SK-N-SH treated with all-trans-retinoic acid at 6 μM for 48 hours (cell line): ENCODE measurements around the gene NPY4R.
"Not testable (repeated sequence)": the region's sequence is repeated elsewhere in the genome, so short reads cannot be mapped to it uniquely, and the experiment has no call there.

ENCODE experiments used
- BACH2 ChIP-seq: fragments of 250-450 bp; sonication (Bioruptor Pico); IDR thresholded peaks from 2 replicates; pipeline ENCODE4 v1.9.0; 2021; ENCODE audit warnings: mild to moderate bottlenecking, borderline replicate concordance
- CREB5 ChIP-seq: fragments of 250-450 bp; sonication (Bioruptor Pico); IDR thresholded peaks from 2 replicates; pipeline ENCODE4 v1.5.1; 2020; ENCODE audit warnings: low read depth, mild to moderate bottlenecking, moderate library complexity
- RARB ChIP-seq: fragments of 250-450 bp; sonication (Bioruptor Pico); IDR thresholded peaks from 2 replicates; pipeline ENCODE4 v1.8.0; 2021; ENCODE audit warnings: mild to moderate bottlenecking, moderate library complexity
- TSHZ2 ChIP-seq: fragments of 250-450 bp; sonication (Bioruptor Pico); IDR thresholded peaks from 2 replicates; pipeline ENCODE4 v1.5.0; 2020; ENCODE audit warnings: mild to moderate bottlenecking, moderate library complexity
- ZFP30 ChIP-seq: fragments of 450-650 bp; formaldehyde crosslinking; IDR thresholded peaks from 2 replicates; pipeline ENCODE4 v1.5.0; 2022; ENCODE audit warnings: mild to moderate bottlenecking, moderate library complexity
- ZNF565 ChIP-seq: fragments of 450-650 bp; formaldehyde crosslinking; conservative IDR thresholded peaks from 2 replicates; pipeline ENCODE4 v1.5.0; 2020; ENCODE audit warnings: low read depth, mild to moderate bottlenecking, moderate library complexity
- ZNF8 ChIP-seq: fragments of 450-650 bp; formaldehyde crosslinking; IDR thresholded peaks from 2 replicates; pipeline ENCODE4 v1.5.0; 2020; ENCODE audit warnings: mild to moderate bottlenecking, moderate library complexity
- TF ChIP-seq, protein P1 (sequence below): fragments of 250-450 bp; sonication (Bioruptor Pico); IDR thresholded peaks from 2 replicates; pipeline ENCODE4 v1.8.0; 2020; ENCODE audit warnings: mild to moderate bottlenecking, moderate library complexity, borderline replicate concordance

DNA sequence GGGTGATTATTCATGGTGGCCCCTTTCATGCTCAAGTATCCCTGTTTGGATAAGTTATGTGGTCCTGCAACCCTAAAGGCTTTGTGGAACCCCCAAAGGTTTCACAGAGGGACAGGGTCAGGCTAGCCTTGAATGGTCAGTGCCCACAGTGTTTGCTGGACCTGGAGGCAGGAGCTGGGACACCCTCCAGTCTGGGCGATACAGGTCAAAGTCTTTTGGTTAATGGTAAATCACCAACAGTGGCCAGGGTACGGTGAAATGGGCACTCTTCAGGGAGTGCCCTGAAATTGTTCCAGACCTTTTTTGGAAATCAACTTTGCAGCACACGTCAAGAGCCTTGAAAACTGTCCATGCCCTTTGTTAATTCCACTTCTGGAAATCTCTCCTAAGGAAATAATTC lies 8.7 kb downstream of the NPY4R start:
- not testable (repeated sequence) for TF ChIP-seq BACH2 (CRISPR knock-in tag); ZFP30 (CRISPR knock-in tag); ZNF565; RARB (CRISPR knock-in tag); ZNF8 (CRISPR knock-in tag); TSHZ2; CREB5 (CRISPR knock-in tag)
- TF ChIP-seq, protein P1, sequence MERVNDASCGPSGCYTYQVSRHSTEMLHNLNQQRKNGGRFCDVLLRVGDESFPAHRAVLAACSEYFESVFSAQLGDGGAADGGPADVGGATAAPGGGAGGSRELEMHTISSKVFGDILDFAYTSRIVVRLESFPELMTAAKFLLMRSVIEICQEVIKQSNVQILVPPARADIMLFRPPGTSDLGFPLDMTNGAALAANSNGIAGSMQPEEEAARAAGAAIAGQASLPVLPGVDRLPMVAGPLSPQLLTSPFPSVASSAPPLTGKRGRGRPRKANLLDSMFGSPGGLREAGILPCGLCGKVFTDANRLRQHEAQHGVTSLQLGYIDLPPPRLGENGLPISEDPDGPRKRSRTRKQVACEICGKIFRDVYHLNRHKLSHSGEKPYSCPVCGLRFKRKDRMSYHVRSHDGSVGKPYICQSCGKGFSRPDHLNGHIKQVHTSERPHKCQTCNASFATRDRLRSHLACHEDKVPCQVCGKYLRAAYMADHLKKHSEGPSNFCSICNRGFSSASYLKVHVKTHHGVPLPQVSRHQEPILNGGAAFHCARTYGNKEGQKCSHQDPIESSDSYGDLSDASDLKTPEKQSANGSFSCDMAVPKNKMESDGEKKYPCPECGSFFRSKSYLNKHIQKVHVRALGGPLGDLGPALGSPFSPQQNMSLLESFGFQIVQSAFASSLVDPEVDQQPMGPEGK (CRISPR knock-in tag), result not testable (repeated sequence)
